Thyroid gland (tissue), 4 donors: ENCODE results near the gene CLPSL1.

ENCODE experiments used
- POLR2A ChIP-seq, 2 donors: fragments of 450-650 bp; IDR thresholded peaks; one replicate each; pipeline ENCODE4 v1.6.1; 2017; ENCODE audit warnings: antibody characterized with exemption in 2 of 2, mild to moderate bottlenecking in 2 of 2, moderate library complexity in 1 of 2
- TF ChIP-seq, protein P1 (sequence below), 6 experiments: fragments of 200-600 bp in 3 of 6; fragments of 450-650 bp in 3 of 6; sonication (generic) in 3 of 6; IDR thresholded peaks; one replicate each; pipeline ENCODE4 v1.5.1; 2016 to 2019; ENCODE audit warnings: antibody characterized with exemption in 6 of 6, mild to moderate bottlenecking in 2 of 6, inconsistent platforms in 1 of 6, moderate library complexity in 1 of 6

GRCh38 chr6:35797837-35798526, 17.2 kb downstream of the CLPSL1 start:
- TF ChIP-seq, protein P1, sequence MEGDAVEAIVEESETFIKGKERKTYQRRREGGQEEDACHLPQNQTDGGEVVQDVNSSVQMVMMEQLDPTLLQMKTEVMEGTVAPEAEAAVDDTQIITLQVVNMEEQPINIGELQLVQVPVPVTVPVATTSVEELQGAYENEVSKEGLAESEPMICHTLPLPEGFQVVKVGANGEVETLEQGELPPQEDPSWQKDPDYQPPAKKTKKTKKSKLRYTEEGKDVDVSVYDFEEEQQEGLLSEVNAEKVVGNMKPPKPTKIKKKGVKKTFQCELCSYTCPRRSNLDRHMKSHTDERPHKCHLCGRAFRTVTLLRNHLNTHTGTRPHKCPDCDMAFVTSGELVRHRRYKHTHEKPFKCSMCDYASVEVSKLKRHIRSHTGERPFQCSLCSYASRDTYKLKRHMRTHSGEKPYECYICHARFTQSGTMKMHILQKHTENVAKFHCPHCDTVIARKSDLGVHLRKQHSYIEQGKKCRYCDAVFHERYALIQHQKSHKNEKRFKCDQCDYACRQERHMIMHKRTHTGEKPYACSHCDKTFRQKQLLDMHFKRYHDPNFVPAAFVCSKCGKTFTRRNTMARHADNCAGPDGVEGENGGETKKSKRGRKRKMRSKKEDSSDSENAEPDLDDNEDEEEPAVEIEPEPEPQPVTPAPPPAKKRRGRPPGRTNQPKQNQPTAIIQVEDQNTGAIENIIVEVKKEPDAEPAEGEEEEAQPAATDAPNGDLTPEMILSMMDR (IDR thresholded peaks at IDR 0.05): no peak
- TF ChIP-seq POLR2A (IDR thresholded peaks at IDR 0.05): no peak
